NCI-H1092 (cell line): Measurements from ENCODE around the gene ALDH1L1.
"Not testable (repeated sequence)": the region's sequence is repeated elsewhere in the genome, so short reads cannot be mapped to it uniquely, and the experiment has no call there.

Experiments used
- DNase-seq: peaks from one replicate; lab custom pipeline; 2025; lab: John Stamatoyannopoulos, UW

The ALDH1L1 gene

GRCh38 chr3:126106336-126107202 lies 73.8 kb downstream of the ALDH1L1 start:
- no peak for DNase-seq

- DNase-seq = no peak
Measured at GRCh38 chr3:126105691-126106187, 74.6 kb downstream of the ALDH1L1 start.

DNA sequence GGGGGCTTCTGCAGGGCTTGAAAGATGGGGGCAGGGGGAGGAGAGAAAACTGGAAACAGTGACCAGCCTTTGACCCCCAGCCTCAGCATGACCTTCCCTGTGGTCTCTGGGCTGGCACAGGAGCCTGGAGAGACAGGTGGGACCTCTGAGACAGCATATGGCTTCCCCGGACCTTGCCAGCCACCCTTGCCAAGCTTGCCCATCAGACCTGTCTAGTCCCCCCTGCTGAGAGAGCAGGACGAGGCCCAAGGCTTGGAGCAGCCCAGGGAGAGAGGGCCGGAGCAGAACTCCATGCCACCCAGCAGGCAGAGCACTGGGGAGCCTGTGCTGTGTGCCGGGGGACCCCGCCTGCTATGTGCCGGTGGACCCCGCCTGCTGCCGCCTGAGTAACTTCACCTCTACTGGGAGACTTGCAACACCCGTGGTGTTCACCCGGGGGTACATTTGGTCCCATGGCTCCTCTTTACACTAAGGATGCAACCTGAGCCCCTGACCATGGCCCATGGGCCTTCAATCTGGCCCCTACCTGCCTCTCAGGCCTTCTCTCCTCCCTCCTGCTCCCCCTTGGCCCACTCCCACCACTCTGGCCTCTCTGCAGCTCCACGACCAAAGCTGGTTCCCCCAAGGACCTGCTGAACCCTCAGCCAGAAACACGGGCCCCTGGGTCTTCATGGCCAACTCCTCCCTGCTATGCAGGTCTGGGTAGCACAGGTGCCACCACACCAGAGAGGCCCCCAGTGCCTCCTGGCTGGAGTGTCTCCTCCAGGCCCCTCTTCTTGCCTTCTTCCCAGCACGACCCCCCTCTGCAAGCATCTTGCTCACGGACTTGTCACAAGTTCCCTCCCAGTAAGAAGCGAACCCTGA lies 75.4 kb downstream of the ALDH1L1 start:
- no peak for DNase-seq

- DNase-seq = no peak
Measured at GRCh38 chr3:126104028-126104635, 76.3 kb downstream of the ALDH1L1 start.

GRCh38 chr3:126103121-126104027 lies 77.0 kb downstream of the ALDH1L1 start:
- DNase-seq = no peak

DNA sequence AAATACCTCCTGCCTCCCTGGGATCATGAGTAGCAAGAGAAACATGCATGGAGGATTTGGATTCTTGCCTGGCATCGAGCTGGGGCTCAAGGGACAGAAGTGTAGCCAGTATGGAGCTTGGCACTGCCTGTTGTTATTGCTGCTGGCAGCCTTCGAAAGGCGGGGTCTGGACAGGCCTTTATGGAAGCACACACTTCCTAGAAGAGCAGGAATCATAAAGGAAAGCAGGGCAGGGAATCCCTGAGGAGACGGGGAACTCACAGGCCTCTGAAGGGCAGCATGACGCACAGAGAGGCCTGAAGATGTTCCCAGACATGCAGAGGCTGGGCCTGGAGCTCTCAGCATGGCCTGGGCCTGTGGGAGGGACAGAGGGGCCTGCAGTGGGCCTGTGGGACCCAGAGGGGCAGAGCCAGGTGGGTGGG lies 77.8 kb downstream of the ALDH1L1 start:
- DNase-seq = no peak

DNA sequence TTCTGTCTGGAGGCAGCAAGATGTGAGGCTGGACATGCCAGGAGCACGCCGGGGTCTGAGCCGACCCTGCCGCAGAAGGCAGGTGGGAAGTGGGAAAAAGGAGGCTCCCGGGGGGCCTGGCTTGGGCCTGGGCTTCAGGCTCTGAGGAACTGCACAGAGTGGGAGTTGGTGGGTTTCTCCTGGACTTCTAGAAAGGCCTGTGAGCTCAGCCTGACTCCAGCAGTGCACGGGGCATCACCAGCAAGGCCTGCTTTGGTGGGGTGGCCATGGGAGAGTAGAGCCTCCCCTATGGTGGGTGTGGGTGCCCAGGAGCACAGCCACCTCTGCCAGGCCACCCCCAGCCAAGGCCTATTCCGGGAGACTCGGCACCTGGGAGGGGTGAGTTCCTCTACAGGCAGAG lies 78.4 kb downstream of the ALDH1L1 start:
- DNase-seq = no peak

- DNase-seq = no peak
Measured at GRCh38 chr3:126101521-126101982, 78.8 kb downstream of the ALDH1L1 start.

GRCh38 chr3:126100634-126101301 lies 79.6 kb downstream of the ALDH1L1 start:
- no peak for DNase-seq

DNA sequence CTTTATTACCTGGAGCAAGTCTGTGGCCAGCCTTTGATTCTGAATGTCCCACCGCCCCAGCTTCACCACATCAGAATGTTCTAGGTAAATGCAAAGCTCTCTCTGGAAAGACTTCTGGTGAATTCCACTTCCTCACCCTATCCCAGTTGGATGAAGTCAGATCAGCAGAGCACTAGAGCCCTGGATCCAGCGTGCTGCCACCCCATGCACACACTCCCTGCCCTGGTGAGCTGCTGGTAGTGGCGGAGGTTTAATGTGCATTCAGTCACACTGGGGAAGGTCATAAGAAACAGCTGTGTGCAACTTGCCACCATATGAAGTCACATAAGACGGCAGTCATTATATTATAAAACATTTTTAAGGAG lies 80.1 kb downstream of the ALDH1L1 start:
- no peak for DNase-seq

- DNase-seq = no peak
Measured at GRCh38 chr3:126098391-126098858, 82.0 kb downstream of the ALDH1L1 start.

GRCh38 chr3:126097801-126098200 lies 82.6 kb downstream of the ALDH1L1 start:
- DNase-seq = no peak

DNA sequence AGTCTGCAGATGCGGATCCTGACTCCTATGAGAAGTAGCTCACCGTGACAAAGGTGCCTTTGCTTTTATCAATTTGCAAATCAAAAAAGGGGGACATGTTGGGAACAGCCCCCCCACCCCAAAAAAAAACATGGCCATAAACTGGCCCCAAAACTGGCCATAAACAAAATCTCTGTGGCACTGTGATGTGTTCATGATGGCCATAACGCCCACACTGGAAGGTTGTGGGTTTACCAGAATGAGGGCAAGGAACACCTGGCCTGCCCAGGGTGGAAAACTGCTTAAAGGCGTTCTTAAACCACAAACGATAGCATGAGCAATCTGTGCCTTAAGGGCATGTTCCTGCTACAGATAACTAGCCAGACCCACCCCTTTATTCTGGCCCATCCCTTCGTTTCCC lies 84.1 kb downstream of the ALDH1L1 start:
- not testable (repeated sequence) for DNase-seq

- not testable (repeated sequence) for DNase-seq
Measured at GRCh38 chr3:126092128-126092527, 88.3 kb downstream of the ALDH1L1 start.

DNA sequence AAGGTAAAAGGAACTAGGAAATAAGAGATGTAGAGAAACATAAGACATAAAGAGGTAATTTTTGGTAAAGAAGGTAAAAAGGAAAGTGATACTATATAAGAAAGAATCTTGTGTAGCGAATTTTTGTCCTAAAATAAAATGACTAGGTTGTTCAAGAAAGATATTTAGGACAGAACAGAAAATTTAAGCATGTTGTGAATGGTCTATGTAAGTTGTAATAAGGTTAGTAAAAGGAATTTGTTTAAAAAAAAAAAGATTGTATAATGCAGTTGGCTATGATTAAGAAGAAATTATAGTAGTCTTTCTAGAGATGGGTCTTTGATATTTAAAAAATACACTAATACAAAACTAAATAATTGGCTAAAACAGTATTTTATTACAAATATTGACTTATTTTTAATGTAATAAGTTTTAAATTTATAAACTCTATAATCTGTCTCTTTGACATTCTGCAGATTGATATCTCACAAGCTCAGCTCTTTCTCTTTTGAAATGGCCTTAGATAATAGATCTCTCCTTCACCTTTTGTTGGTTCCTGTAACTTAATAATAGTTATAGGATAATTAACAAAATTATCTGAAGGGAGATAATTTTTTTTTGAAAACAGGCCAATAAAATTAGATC lies 92.7 kb downstream of the ALDH1L1 start:
- DNase-seq = no peak

- no peak for DNase-seq
Measured at GRCh38 chr3:126085841-126086240, 94.5 kb downstream of the ALDH1L1 start.

DNA sequence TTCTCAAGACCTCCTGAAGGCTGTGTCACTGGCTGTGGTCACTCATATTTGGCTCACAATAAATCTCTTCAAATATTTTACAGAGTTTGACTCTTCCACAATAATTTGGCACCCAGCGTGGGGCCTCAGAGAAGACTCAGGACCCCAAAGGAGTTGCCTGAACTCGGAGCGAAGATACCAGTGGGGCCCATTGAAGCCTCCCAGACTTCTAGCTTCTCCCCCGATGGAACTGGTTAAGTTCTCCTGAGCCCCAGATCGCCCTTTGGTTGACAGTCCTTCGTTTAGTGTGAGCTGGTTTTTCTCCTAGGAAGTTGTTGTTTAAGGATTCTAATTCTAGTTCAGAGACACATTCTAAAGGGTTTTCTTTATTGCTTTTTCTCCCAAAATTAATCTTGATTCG lies 95.1 kb downstream of the ALDH1L1 start:
- DNase-seq = no peak

GRCh38 chr3:126084768-126085180 lies 95.6 kb downstream of the ALDH1L1 start:
- DNase-seq = no peak

- peak; percentile 82 for DNase-seq
Measured at GRCh38 chr3:126083913-126084767, 96.2 kb downstream of the ALDH1L1 start, which contains the start of gene SLC41A3. Gene SLC41A3, minus strand, starts transcription at chr3:126084124. Its CDS starts 15,905 bp downstream, at chr3:126068219.
